ENCODE data around the gene GPR158.
"Not testable (repeated sequence)": the region's sequence is repeated elsewhere in the genome, so short reads cannot be mapped to it uniquely, and the experiment has no call there.

The GPR158 gene

DNA sequence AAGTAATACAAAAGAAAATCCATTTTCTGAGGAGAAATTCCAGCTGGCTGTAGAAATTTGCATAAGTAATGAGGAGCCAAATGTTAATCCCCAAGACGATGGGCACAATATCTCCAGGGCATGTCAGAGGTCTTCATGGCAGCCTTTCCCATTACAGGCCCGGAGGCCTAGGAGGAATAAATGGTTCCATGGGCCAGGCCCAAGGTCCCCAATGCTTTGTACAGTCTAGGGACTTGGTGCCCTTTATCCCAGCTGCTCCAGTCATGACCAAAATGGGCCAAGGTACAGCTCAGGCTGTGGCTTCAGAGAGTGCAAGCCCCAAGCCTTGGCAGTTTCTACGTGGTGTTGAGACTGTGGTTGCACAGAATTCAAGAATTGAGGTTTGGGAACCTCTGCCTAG is 182.5 kb downstream of the GPR158 start:
- Histone ChIP-seq H3K79me1 (ENCODE audit: low read length) (no peaks in the 10 kb centered on the region), H2BK5ac (ENCODE audit: low read depth, low read length, poor library complexity) (no peak overlapping the region), H3K4me1 (ENCODE audit: control insufficient read depth in 1 of 2, insufficient read depth in 2 of 2, low read length in 2 of 2) (no peaks in the 10 kb centered on the region), H3K9me3 (ENCODE audit: insufficient read depth, low read depth, low read length) (peaks cover 6% of the 10 kb centered on the region), H2AFZ (ENCODE audit: insufficient read depth, low read length, poor library complexity) (no peak overlapping the region), H2AK5ac (ENCODE audit: low read length) (no peak overlapping the region), H4K91ac (ENCODE audit: low read depth, low read length) (no peak overlapping the region), H4K8ac (ENCODE audit: low read depth, low read length) (no peak overlapping the region), H3K9ac (ENCODE audit: low read length) (no peak overlapping the region), H3K14ac (ENCODE audit: low read length) (no peak overlapping the region), H2BK120ac (ENCODE audit: insufficient read depth, low read length, poor library complexity) (no peak overlapping the region), H3K79me2 (ENCODE audit: control insufficient read depth, insufficient read depth, low read length, poor library complexity) (no peaks in the 10 kb centered on the region), H4K12ac (ENCODE audit: low read depth, low read length) (no peak overlapping the region), H3K4ac (ENCODE audit: low read depth, low read length) (no peak overlapping the region), H3K4me2 (ENCODE audit: low read length) (no peak overlapping the region), H3K18ac (ENCODE audit: low read length) (no peak overlapping the region), H3K36me3 (ENCODE audit: control insufficient read depth in 1 of 2, insufficient read depth in 2 of 2, low read length in 2 of 2) (no peaks in the 10 kb centered on the region), H3K23ac (ENCODE audit: low read length) (no peak overlapping the region), H3K27me3 (ENCODE audit: insufficient read depth, low read length) (no peaks in the 10 kb centered on the region), H3K4me3 (ENCODE audit: low read depth, low read length) (no peak overlapping the region), H3K27ac (ENCODE audit: low read depth, low read length) (no peak overlapping the region), H2BK12ac (ENCODE audit: low read length) (no peak overlapping the region)
- no peak for DNase-seq
- no CpG with 5 or more reads among the region's 3 CpGs for WGBS (ENCODE audit: extremely low coverage, insufficient coverage, insufficient read length)

DNA sequence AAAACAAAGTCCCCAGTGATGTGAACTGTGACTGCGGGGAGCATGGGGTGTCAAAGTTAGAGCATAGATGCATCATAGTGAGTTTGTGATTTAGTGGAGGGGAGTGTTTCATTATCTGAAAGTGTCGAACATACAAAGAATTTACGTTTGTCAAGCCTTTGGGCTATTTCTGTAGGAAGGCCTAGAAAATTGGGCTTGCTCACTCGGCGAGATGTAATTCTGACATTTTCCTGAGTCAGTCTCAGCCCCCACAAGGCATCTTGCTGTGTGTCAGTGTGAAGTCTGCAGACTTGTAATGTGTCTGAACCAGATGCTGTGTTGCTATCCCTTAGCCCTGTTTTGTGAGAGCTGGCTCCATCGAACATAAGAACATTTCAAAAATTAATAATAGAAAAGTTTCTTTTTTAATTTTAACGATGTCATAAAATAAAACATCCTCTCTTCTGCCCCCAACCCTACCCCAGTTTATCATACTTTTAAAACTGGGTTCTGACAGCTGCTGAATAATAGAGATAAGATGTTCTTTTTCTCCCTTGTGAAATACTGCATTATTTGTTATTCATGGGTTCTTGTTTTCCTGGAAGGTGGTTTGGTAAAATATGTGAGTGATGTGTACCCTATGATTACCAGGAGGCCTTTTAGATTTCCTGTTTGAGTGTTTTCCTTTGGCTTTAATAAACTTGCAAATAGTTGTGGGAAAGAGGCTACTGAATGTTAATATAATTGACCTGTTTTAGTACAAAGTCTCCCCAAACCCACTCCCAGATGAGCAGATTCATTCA is 207.4 kb downstream of the GPR158 start:
- no CpG with 5 or more reads among the region's 7 CpGs for WGBS (ENCODE audit: extremely low coverage, insufficient coverage, insufficient read length)

DNA sequence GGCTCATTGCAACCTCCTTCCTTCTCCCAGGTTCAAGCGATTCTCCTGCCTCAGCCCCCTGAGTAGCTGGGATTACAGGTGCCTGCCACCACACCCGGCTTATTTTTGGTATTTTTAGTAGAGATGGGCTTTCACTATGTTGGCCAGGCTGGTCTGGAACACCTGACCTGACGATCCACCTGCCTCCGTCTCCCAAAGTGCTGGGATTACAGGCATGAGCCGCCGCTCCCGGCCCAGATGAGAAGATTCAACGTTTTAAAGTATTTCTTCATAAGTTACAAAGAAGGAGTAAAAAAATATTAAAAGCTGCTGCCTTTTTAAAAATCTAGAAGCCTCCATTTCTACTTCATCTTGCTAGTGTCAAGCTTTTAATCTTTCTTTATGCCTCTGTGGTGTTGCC is 208.1 kb downstream of the GPR158 start:
- not testable (repeated sequence) for H4K12ac ChIP-seq (ENCODE audit: low read depth, low read length); H3K4me1 ChIP-seq (ENCODE audit: control insufficient read depth in 1 of 2, insufficient read depth in 2 of 2, low read length in 2 of 2); H3K79me1 ChIP-seq (ENCODE audit: low read length); H3K4ac ChIP-seq (ENCODE audit: low read depth, low read length); H2BK120ac ChIP-seq (ENCODE audit: insufficient read depth, low read length, poor library complexity); H3K4me3 ChIP-seq (ENCODE audit: low read depth, low read length); H3K9ac ChIP-seq (ENCODE audit: low read length); H3K9me3 ChIP-seq (ENCODE audit: insufficient read depth, low read depth, low read length); H2AFZ ChIP-seq (ENCODE audit: insufficient read depth, low read length, poor library complexity); H4K91ac ChIP-seq (ENCODE audit: low read depth, low read length); H3K79me2 ChIP-seq (ENCODE audit: control insufficient read depth, insufficient read depth, low read length, poor library complexity); H3K18ac ChIP-seq (ENCODE audit: low read length); H2AK5ac ChIP-seq (ENCODE audit: low read length); H2BK5ac ChIP-seq (ENCODE audit: low read depth, low read length, poor library complexity); H3K27me3 ChIP-seq (ENCODE audit: insufficient read depth, low read length); H3K14ac ChIP-seq (ENCODE audit: low read length); H3K27ac ChIP-seq (ENCODE audit: low read depth, low read length); H4K8ac ChIP-seq (ENCODE audit: low read depth, low read length); H2BK12ac ChIP-seq (ENCODE audit: low read length); H3K4me2 ChIP-seq (ENCODE audit: low read length); H3K36me3 ChIP-seq (ENCODE audit: control insufficient read depth in 1 of 2, insufficient read depth in 2 of 2, low read length in 2 of 2); H3K23ac ChIP-seq (ENCODE audit: low read length); DNase-seq
- no CpG with 5 or more reads among the region's 8 CpGs for WGBS (ENCODE audit: extremely low coverage, insufficient coverage, insufficient read length)

More for the DNA sequence above, 207.4 kb downstream of the GPR158 start:
- no peak overlapping the region for H2BK120ac ChIP-seq (ENCODE audit: insufficient read depth, low read length, poor library complexity)
- H3K23ac ChIP-seq (ENCODE audit: low read length): no peak overlapping the region
- no peaks in the 10 kb centered on the region for H3K79me2 ChIP-seq (ENCODE audit: control insufficient read depth, insufficient read depth, low read length, poor library complexity)
- no peak overlapping the region for H3K27ac ChIP-seq (ENCODE audit: low read depth, low read length)
- H2AK5ac ChIP-seq (ENCODE audit: low read length): no peak overlapping the region
- H3K27me3 ChIP-seq (ENCODE audit: insufficient read depth, low read length): no peaks in the 10 kb centered on the region
- no peaks in the 10 kb centered on the region for H3K36me3 ChIP-seq (ENCODE audit: control insufficient read depth in 1 of 2, insufficient read depth in 2 of 2, low read length in 2 of 2)
- H3K9me3 ChIP-seq (ENCODE audit: insufficient read depth, low read depth, low read length): no peaks in the 10 kb centered on the region
- H2BK5ac ChIP-seq (ENCODE audit: low read depth, low read length, poor library complexity): no peak overlapping the region
- H4K12ac ChIP-seq (ENCODE audit: low read depth, low read length): no peak overlapping the region
- no peak overlapping the region for H4K8ac ChIP-seq (ENCODE audit: low read depth, low read length)
- H3K18ac ChIP-seq (ENCODE audit: low read length): no peak overlapping the region
- no peak overlapping the region for H3K4me3 ChIP-seq (ENCODE audit: low read depth, low read length)
- no peak overlapping the region for H4K91ac ChIP-seq (ENCODE audit: low read depth, low read length)
- H3K79me1 ChIP-seq (ENCODE audit: low read length): no peaks in the 10 kb centered on the region
- H2AFZ ChIP-seq (ENCODE audit: insufficient read depth, low read length, poor library complexity): no peak overlapping the region
- no peak overlapping the region for H3K9ac ChIP-seq (ENCODE audit: low read length)
- no peak overlapping the region for H2BK12ac ChIP-seq (ENCODE audit: low read length)
- H3K4ac ChIP-seq (ENCODE audit: low read depth, low read length): no peak overlapping the region
- no peaks in the 10 kb centered on the region for H3K4me1 ChIP-seq (ENCODE audit: control insufficient read depth in 1 of 2, insufficient read depth in 2 of 2, low read length in 2 of 2)
- DNase-seq: peak in 1 of 2 donors; percentile 4
- no peak overlapping the region for H3K14ac ChIP-seq (ENCODE audit: low read length)
- H3K4me2 ChIP-seq (ENCODE audit: low read length): no peak overlapping the region

DNA sequence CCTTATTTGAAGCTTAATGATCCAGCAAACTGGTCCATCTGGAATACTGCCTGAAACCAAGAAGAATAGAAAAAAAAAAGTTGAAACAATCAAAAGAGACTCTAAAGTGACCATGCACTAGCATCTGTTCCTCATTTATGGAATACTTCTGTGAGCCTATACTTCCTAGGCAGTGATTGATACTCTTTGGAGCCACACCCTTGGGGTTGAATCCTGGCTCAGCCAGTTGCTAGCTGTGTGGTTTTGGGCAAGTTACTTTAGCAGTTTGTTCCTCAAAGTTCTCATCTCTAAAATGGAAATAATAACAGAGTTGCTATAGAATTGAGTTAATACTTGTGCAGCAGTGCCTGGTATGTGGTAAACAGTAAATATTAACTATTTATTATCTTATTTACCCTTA is 208.9 kb downstream of the GPR158 start:
- Histone ChIP-seq H3K79me2 (ENCODE audit: control insufficient read depth, insufficient read depth, low read length, poor library complexity) (no peaks in the 10 kb centered on the region), H2BK5ac (ENCODE audit: low read depth, low read length, poor library complexity) (no peak overlapping the region)

More for the DNA sequence above, 208.9 kb downstream of the GPR158 start:
- Histone ChIP-seq H2AFZ (ENCODE audit: insufficient read depth, low read length, poor library complexity) (no peak overlapping the region), H2BK120ac (ENCODE audit: insufficient read depth, low read length, poor library complexity) (no peak overlapping the region), H3K9ac (ENCODE audit: low read length) (no peak overlapping the region), H3K14ac (ENCODE audit: low read length) (no peak overlapping the region), H3K18ac (ENCODE audit: low read length) (no peak overlapping the region), H3K23ac (ENCODE audit: low read length) (no peak overlapping the region), H3K27ac (ENCODE audit: low read depth, low read length) (no peak overlapping the region), H3K4me1 (ENCODE audit: control insufficient read depth in 1 of 2, insufficient read depth in 2 of 2, low read length in 2 of 2) (no peaks in the 10 kb centered on the region), H4K91ac (ENCODE audit: low read depth, low read length) (no peak overlapping the region), H3K4me3 (ENCODE audit: low read depth, low read length) (no peak overlapping the region), H4K8ac (ENCODE audit: low read depth, low read length) (no peak overlapping the region), H3K4ac (ENCODE audit: low read depth, low read length) (no peak overlapping the region), H3K36me3 (ENCODE audit: control insufficient read depth in 1 of 2, insufficient read depth in 2 of 2, low read length in 2 of 2) (no peaks in the 10 kb centered on the region), H2AK5ac (ENCODE audit: low read length) (no peak overlapping the region), H3K4me2 (ENCODE audit: low read length) (no peak overlapping the region), H4K12ac (ENCODE audit: low read depth, low read length) (no peak overlapping the region), H3K9me3 (ENCODE audit: insufficient read depth, low read depth, low read length) (peaks cover 7% of the 10 kb centered on the region), H2BK12ac (ENCODE audit: low read length) (no peak overlapping the region), H3K79me1 (ENCODE audit: low read length) (no peaks in the 10 kb centered on the region), H3K27me3 (ENCODE audit: insufficient read depth, low read length) (no peaks in the 10 kb centered on the region)
- DNase-seq: no peak

Data from trophoblast cell (in vitro differentiated cells and primary cell).